HG03460 (cell line): ENCODE data around the gene ZBTB12.
"Not testable (repeated sequence)": the region's sequence is repeated elsewhere in the genome, so short reads cannot be mapped to it uniquely, and the experiment has no call there.

ENCODE experiments used
- ATAC-seq: cut with Tn5 transposase; IDR thresholded peaks from one replicate; pipeline ENCODE4 v1.9.1; 2021; ENCODE audit not compliant: unreplicated experiment

The ZBTB12 gene

GRCh38 chr6:31851980-31852718 is 49.7 kb downstream of the ZBTB12 start:
- not testable (repeated sequence) for ATAC-seq

DNA sequence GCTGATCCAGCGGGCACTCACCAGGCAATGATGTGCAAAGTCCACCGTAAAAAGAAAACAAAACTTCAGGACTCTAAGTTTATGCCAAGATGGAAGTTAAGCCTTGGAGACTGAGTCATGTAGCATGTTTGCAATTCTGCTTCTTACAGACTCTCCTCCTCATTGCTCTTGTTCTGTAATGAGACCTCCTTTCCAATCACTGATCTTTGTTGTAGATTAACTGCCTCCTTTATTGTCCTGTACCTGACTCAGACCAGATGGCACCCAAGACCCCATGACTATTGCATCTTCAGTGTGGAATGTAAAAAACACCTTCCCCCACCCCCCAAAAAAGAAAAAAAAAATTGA is 50.4 kb downstream of the ZBTB12 start:
- no peak for ATAC-seq

- ATAC-seq, result no peak
These were observed 51.0 kb downstream of the ZBTB12 start for GRCh38 chr6:31850765-31851484.
